GM20431 (cell line): Measurements from ENCODE around the gene AMER2.
"Not testable (repeated sequence)": the region's sequence is repeated elsewhere in the genome, so short reads cannot be mapped to it uniquely, and the experiment has no call there.

Experiments
- in situ Hi-C: fragments of 300-500 bp; cut with MseI, MboI; formaldehyde crosslinking; loops from one replicate; pipeline ENCODE4 v1.15.0; 2020; ENCODE audit warnings: low sequenced_read_pairs; ENCODE audit not compliant: unreplicated experiment

The AMER2 gene

GRCh38 chr13:25165163-25165562, 6.9 kb downstream of the AMER2 start:
- in situ Hi-C loops = not testable (repeated sequence)

GRCh38 chr13:25157681-25158080, 14.4 kb downstream of the AMER2 start:
- in situ Hi-C loops = no loop called here

DNA sequence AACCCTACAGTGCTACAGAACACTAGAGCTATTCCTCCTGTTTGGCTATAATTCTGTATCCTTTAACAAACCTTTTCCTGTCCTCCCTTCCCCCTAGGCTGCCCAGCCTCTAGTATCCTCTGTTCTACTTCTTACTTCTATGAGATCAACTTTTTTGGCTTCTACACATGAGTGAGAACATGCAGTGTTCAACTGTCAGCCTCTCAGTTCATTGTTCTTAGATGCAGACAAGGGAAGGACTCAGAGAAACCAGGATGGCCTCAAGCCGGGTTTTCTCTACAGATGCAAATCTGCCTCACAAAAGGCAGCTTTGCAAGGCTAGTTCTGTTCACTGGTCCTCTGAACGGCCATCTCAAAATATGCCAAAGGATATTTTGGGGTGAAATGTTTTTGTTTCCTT, 18.4 kb downstream of the AMER2 start:
- in situ Hi-C loops = no loop called here

DNA sequence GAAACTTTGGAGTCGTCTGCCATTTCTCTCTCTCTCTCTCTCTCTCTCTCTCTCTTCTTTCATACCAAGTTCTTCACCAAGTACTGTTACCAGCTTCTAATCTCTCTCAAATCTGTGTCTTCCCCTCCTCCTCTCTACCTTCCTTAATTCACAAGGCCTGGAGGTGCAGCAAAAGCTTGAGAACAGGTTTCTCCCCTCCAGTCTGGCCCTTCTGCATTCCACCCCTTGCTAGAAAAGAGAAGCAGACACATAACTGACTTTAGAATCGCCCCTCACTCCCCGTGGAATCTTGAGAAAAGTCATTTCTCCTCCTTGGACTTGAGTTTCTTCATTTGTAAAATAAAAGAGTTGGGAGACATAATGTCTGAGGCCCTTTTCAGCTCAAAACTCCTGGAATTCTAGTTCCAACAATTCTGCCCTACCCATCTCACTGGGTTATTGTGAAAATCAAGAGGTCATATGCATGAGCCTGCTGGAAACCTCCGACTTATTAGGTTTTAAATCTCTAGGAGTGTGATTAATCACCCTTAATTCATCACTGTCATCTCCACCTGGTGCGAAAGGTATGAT, 20.4 kb downstream of the AMER2 start:
- in situ Hi-C loops = no loop called here

- in situ Hi-C loops = no loop called here
Measured at GRCh38 chr13:25149711-25150110, 22.4 kb downstream of the AMER2 start.

GRCh38 chr13:25148402-25148771, 23.7 kb downstream of the AMER2 start:
- in situ Hi-C loops = no loop called here

DNA sequence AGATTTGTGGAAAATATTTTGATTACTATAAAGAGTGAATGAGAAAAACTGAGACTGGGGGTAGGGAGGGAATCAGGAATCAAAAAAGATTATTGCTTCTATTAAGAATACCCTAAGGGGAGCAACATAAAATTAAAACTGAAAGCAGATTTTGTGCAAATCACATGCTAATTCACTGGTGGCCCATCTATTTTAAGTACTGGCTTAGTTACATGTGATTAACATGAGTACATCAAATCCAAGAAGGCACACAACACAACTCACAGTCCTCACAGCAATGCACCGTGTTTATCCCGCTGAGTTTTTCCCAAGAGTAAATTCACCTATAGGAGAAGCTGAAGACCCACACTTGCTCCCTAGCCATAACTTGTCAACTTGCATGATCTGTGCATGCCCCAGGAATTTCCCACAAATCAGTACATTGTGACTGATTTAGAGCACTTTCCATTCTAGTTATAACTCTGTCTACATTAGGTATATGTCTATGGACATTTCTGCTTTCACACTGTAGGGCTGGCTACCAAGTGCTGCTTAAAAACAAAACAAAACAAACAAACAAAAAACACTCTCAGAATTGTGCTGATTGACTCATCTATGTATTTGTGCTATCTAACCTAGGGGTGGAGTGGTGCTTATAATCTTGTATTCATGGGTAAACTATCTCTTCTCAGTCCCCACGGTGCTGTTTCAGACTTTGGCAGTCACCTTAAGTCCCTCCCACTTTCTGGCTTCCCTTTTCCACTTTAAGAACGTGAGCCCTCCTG, 24.3 kb downstream of the AMER2 start:
- in situ Hi-C loops = no loop called here

- in situ Hi-C loops = no loop called here
Measured at GRCh38 chr13:25143706-25144105, 28.4 kb downstream of the AMER2 start.

DNA sequence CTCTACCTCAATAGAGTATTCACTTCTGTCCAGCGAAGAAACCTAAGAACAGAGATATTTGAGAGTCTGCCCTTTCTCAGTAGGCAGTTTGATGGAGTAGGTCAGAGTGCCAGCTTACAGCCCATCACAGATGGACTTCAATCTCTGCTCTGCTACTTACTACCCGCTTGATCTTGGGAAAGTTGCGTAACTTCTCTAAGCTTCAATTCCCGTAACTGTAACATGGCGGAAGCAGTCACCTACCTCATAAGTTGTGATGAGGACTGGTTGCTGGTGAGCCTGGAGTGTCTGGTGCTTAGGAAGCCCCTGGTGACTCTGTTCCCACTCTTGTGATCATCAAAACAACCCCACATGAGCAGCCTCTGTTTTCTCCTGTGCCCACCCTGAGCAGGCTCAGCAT, 31.0 kb downstream of the AMER2 start:
- in situ Hi-C loops = no loop called here

DNA sequence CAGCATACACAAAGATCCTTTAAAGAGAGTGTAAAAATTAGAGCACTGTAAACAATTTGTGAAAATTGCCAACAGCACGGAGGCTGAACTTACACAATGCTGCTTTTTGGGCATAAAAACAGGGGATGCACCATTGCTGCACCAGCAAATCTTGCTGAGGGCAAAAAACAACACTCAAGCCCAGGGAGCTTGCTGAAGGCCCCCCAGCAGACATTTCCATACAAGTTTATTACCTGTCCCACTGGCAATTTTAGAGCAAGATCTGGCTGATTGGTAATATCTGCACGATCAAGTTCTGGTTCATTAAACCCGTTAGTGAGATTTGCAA, 34.3 kb downstream of the AMER2 start:
- in situ Hi-C loops = no loop called here

- in situ Hi-C loops = no loop called here
Measured at GRCh38 chr13:25136880-25137787, 35.0 kb downstream of the AMER2 start.

GRCh38 chr13:25135896-25136295, 36.2 kb downstream of the AMER2 start:
- in situ Hi-C loops = no loop called here

GRCh38 chr13:25132751-25133390, 39.2 kb downstream of the AMER2 start:
- in situ Hi-C loops = no loop called here

DNA sequence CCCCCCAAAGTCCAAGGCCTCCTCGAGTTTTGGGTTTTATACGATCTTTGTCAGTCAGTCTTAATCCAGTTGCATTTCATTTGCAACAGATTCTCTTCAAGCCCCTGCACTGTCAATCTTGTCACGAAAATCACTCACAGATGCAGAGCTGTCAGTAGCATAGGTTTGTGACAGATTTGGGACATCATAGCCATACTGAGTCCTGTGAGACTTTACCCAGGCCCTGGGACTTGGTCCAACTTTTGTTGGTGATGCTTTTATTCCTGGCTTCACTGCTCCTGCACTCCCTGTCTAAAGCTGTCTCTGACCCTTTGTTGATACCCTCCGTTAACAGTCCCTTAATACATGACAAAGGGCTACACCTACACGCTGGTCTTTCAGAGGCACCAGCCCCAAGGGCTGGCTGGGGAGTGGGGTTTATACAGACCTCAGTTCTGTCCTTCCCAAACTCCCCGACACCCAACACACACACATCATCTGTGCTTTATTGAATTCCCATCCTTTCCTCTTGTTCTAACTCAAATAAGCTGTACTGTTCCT, 40.1 kb downstream of the AMER2 start:
- in situ Hi-C loops = no loop called here

DNA sequence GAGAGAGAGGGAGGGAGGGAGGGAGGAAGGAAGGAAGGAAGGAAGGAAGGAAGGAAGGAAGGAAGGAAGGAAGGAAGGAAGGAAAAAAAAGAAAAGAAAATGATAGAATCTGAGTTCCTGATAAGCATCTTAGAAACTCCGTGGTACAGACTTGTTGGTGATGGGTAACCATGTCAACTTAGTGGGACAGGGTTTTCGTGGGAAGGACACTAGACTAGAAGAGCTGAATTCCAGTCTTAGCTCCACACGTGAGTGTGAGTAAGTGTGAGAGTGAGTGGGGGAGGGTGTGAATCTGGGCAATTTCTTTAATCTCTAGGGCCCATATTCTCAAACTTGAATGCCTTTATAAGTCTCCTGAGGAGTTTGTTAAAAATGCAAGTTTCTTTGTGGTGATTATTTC, 41.1 kb downstream of the AMER2 start:
- in situ Hi-C loops = no loop called here

DNA sequence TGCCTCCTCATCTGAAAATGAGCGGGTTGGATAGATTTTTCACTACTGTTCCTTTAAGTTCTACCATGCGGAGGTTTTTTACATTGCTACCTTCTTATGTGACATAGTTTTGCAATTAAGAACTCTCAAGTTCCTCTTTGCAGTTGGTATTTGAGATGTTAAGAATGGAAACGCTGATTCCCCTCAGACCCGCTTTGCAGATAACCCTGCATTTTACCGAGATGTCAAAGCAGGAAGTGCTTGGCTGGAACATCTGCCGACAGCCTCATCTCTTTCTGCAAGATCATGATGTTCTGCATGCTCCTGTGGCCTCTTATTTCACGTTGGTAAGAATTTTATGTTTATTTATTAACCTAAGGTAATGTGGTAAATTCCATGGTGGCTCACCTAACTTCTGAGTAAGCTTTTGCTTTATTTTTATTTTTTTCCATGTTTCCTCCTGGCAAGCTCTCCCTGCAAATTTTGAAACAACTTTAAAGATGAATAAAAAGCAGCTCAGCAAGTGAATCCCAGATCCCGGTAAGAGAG, 53.6 kb downstream of the AMER2 start:
- in situ Hi-C loops = no loop called here

- in situ Hi-C loops = no loop called here
Measured at GRCh38 chr13:25117312-25117711, 54.8 kb downstream of the AMER2 start.

- in situ Hi-C loops = no loop called here
Measured at GRCh38 chr13:25116044-25116443, 56.0 kb downstream of the AMER2 start.

DNA sequence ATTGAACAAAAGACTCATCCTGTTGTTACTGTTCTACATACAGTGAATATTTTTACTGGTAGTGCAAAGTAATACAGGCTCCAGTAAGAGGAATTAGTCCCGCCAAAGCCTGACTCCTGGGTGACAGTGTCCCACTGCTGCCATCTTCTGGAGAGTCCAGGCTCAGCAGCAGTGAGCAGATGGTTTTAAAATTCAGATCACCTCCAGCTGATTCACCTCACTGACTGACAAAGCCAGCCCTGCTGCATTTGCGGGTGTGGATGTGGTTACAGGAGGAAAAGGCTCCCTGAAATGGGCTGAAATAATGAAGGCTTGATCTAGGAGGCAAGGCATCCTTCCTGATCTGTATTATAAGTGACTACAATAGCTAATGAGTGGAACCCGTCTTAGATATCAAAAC, 57.9 kb downstream of the AMER2 start:
- in situ Hi-C loops = no loop called here

DNA sequence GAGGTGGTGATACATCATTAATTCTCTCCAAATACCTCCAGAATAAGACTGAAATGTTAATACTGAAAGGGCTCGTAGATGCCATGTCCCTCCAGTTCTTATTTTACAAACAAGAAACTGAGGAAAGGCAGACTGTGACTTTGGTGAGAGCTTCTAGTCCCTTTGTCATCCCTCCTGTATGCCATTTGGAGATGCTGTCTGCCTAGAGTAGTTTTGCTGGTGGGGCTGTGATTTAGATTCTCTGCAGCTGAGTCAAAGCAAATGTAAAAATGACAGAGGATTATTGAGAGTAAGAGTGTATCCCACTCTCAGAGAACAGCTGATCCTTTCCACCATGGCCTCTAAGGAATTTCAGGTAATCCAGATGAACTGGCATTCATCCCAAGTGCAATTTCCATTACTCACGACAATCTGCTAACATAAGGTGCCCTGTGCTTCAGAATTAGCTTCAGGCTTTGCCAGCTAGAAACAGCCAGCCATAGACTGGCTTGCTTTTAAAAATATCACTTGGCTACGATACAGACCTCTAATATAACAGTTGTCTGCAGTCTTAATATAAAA, 59.3 kb downstream of the AMER2 start:
- in situ Hi-C loops = no loop called here
